ENCODE results near the gene FSTL5. TPM values are rescaled to one million over a fixed set of nuclear protein-coding genes. Genes with fewer than 3 reads are reported as not detected.

The FSTL5 gene
- total RNA-seq, 2 experiments from 2014 or later, result not detected

- no peaks in the 10 kb centered on the region for H3K27me3 Mint-ChIP-seq
- POLR2A ChIA-PET, result no interaction called here
- H3K9me3 Mint-ChIP-seq, result peaks cover 2% of the 10 kb centered on the region
- DNase-seq, result no peak
- no peak for ATAC-seq (ENCODE audit: low read depth)
- H3K36me3 Mint-ChIP-seq, result no peaks in the 10 kb centered on the region
- no peaks in the 10 kb centered on the region for H3K4me1 Mint-ChIP-seq
- H3K4me3 Mint-ChIP-seq, result no peak overlapping the region
- no peak overlapping the region for H3K27ac Mint-ChIP-seq
Observed at GRCh38 chr4:161519611-161520010, 644.2 kb downstream of the FSTL5 start.

GRCh38 chr4:161517941-161518340 lies 645.9 kb downstream of the FSTL5 start:
- no peak for ATAC-seq (ENCODE audit: low read depth)
- no peak for DNase-seq
- Mint-ChIP-seq H3K4me1 (no peaks in the 10 kb centered on the region), H3K36me3 (no peaks in the 10 kb centered on the region), H3K4me3 (no peak overlapping the region), H3K27me3 (no peaks in the 10 kb centered on the region), H3K27ac (no peak overlapping the region), H3K9me3 (no peaks in the 10 kb centered on the region)
- POLR2A ChIA-PET, result no interaction called here

DNA sequence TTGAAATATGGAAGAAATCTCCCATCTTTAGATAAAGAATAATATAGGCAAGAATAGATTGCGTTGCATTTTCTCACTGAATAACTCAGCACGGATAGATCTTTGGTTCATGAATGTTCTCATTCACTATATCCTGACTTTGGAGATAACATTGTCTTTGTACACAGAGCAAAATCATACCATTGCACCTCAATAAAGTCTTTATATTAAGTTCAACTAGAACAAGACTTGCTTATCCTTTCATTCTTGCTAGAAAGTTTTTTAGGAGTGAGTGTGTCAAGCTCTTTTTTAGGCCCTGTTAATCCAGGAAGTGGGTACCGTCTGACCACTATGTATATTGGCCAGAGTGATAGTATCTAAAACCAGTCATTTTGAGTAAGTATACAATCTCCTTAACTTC lies 658.7 kb downstream of the FSTL5 start:
- DNase-seq, result no peak
- Mint-ChIP-seq H3K4me3 (no peak overlapping the region), H3K4me1 (no peaks in the 10 kb centered on the region), H3K36me3 (no peaks in the 10 kb centered on the region), H3K27me3 (no peaks in the 10 kb centered on the region), H3K9me3 (no peaks in the 10 kb centered on the region), H3K27ac (no peak overlapping the region)
- no peak for ATAC-seq (ENCODE audit: low read depth)
- POLR2A ChIA-PET, result no interaction called here

- Mint-ChIP-seq H3K9me3 (no peaks in the 10 kb centered on the region), H3K27ac (no peak overlapping the region), H3K27me3 (no peaks in the 10 kb centered on the region), H3K4me3 (no peak overlapping the region), H3K36me3 (no peaks in the 10 kb centered on the region), H3K4me1 (no peaks in the 10 kb centered on the region)
- ATAC-seq (ENCODE audit: low read depth), result no peak
- POLR2A ChIA-PET, result no interaction called here
- no peak for DNase-seq
Observed at GRCh38 chr4:161498155-161498554, 665.6 kb downstream of the FSTL5 start.

DNA sequence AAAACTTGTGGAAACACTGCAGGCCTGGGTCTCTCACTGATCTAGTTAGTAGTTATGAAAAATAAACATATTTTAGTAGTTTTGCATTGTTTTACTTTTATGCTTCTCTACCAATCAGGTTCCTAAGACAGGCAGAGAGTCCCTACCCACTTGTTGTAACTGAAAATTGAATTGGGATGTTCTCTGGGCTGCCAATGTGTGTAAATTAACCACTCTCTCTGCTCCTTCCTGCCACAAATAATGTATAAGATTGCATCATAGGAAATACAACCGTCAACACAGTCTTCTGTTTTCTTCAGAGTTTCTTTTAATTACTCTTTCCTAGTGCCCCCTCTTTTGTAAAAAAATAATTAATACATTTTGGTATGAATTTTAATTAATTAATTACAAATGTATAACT lies 677.3 kb downstream of the FSTL5 start:
- H3K27me3 Mint-ChIP-seq, result no peaks in the 10 kb centered on the region
- DNase-seq, result no peak
- H3K27ac Mint-ChIP-seq, result no peak overlapping the region
- no peak for ATAC-seq (ENCODE audit: low read depth)
- no peaks in the 10 kb centered on the region for H3K4me1 Mint-ChIP-seq
- H3K4me3 Mint-ChIP-seq, result no peak overlapping the region
- no peaks in the 10 kb centered on the region for H3K9me3 Mint-ChIP-seq
- POLR2A ChIA-PET, result no interaction called here
- H3K36me3 Mint-ChIP-seq, result no peaks in the 10 kb centered on the region

- Mint-ChIP-seq H3K9me3 (no peaks in the 10 kb centered on the region), H3K27ac (no peak overlapping the region), H3K4me3 (no peak overlapping the region), H3K27me3 (no peaks in the 10 kb centered on the region), H3K4me1 (no peaks in the 10 kb centered on the region), H3K36me3 (no peaks in the 10 kb centered on the region)
- no peak for ATAC-seq (ENCODE audit: low read depth)
- DNase-seq, result no peak
- POLR2A ChIA-PET, result no interaction called here
Observed at GRCh38 chr4:161466316-161466715, 697.5 kb downstream of the FSTL5 start.

DNA sequence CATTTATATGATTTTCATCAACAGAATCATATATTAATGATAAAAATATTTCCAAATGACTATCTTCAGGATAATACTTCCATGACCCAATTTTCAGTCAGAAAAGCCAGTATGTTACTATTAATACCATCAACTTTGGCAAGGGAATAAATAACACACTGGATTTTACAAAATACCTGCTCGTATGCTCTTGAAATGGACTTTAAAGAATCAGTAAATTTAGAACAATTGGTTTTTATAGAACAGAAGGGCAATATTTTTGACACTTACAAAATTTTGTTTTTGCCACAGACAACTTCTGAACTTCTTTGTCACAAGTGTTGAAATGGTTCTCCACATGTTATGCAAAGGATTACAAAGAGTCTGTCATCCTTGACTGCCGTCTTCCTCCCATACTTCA lies 700.4 kb downstream of the FSTL5 start:
- Mint-ChIP-seq H3K9me3 (no peaks in the 10 kb centered on the region), H3K36me3 (no peaks in the 10 kb centered on the region), H3K27me3 (no peaks in the 10 kb centered on the region), H3K27ac (no peak overlapping the region), H3K4me3 (no peak overlapping the region), H3K4me1 (no peaks in the 10 kb centered on the region)
- ATAC-seq (ENCODE audit: low read depth) (no peak), DNase-seq (no peak)
- POLR2A ChIA-PET, result no interaction called here

- H3K27me3 Mint-ChIP-seq, result no peaks in the 10 kb centered on the region
- H3K4me1 Mint-ChIP-seq, result no peaks in the 10 kb centered on the region
- POLR2A ChIA-PET, result no interaction called here
- ATAC-seq (ENCODE audit: low read depth), result no peak
- H3K36me3 Mint-ChIP-seq, result no peaks in the 10 kb centered on the region
- no peak overlapping the region for H3K4me3 Mint-ChIP-seq
- DNase-seq, result no peak
- H3K27ac Mint-ChIP-seq, result no peak overlapping the region
- no peaks in the 10 kb centered on the region for H3K9me3 Mint-ChIP-seq
Observed at GRCh38 chr4:161457906-161458305, 705.9 kb downstream of the FSTL5 start.

GRCh38 chr4:161457311-161457710 lies 706.5 kb downstream of the FSTL5 start:
- no peak overlapping the region for H3K4me3 Mint-ChIP-seq
- no peak for DNase-seq
- H3K36me3 Mint-ChIP-seq, result no peaks in the 10 kb centered on the region
- no peak overlapping the region for H3K27ac Mint-ChIP-seq
- H3K27me3 Mint-ChIP-seq, result no peaks in the 10 kb centered on the region
- no peaks in the 10 kb centered on the region for H3K4me1 Mint-ChIP-seq
- no peaks in the 10 kb centered on the region for H3K9me3 Mint-ChIP-seq
- POLR2A ChIA-PET, result no interaction called here
- ATAC-seq (ENCODE audit: low read depth), result no peak

DNA sequence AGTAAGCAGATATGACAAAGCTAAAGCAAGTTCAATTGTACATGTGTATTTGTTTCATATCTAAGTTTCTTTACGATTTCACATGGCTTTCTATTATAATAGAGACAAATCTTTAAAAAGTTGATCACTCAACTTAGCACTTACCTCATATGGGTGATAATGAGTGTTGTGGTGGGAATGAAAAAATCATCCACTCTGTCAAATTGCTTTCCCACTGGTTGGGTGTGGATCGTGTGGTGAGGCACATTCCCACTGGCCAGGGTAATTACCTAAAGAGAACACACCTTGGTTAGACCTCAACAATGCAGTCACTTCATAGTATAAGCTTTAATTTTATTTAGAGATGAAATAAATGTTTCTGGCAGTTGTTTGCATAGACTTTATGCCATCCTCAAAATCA lies 708.9 kb downstream of the FSTL5 start:
- Mint-ChIP-seq H3K27me3 (no peaks in the 10 kb centered on the region), H3K27ac (no peak overlapping the region), H3K36me3 (no peaks in the 10 kb centered on the region), H3K4me1 (no peaks in the 10 kb centered on the region), H3K9me3 (no peaks in the 10 kb centered on the region), H3K4me3 (no peak overlapping the region)
- DNase-seq (no peak), ATAC-seq (ENCODE audit: low read depth) (no peak)
- POLR2A ChIA-PET, result no interaction called here

DNA sequence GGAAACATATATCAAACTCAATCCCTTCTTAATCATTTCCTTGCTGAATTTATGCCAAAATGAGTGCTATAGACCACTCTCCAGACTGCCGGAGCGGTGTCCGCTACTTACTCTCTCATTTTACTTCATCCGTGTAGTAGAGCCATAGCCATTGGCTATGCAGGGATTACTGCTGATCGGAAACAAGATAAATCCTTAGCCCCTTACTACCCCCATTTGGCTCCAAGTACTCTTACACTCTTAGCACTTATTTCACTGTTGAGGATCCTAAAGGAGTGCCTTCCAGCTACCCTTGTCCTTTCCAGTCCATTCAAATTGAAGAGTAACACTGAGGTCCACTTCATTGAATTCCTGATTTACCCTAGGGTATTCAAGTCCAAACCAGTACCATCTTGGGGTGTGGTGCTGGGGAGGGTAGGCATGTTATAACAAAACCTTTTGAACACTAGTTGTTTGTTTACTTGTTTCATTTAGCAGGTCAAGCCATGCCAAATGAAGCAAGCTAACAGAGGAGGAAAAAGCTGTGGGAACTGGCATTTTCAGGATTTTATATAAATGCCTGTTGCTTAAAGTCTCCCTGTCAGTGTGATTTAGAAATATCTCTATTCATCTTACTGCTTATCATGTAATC lies 715.1 kb downstream of the FSTL5 start:
- DNase-seq (no peak), ATAC-seq (ENCODE audit: low read depth) (no peak)
- H3K27ac Mint-ChIP-seq, result no peak overlapping the region
- POLR2A ChIA-PET, result no interaction called here
- H3K4me3 Mint-ChIP-seq, result no peak overlapping the region
- no peaks in the 10 kb centered on the region for H3K27me3 Mint-ChIP-seq
- H3K9me3 Mint-ChIP-seq, result no peaks in the 10 kb centered on the region
- H3K36me3 Mint-ChIP-seq, result no peaks in the 10 kb centered on the region
- no peaks in the 10 kb centered on the region for H3K4me1 Mint-ChIP-seq

GRCh38 chr4:161444626-161445025 lies 719.2 kb downstream of the FSTL5 start:
- no peak overlapping the region for H3K27ac Mint-ChIP-seq
- no peaks in the 10 kb centered on the region for H3K36me3 Mint-ChIP-seq
- no peaks in the 10 kb centered on the region for H3K27me3 Mint-ChIP-seq
- no peak overlapping the region for H3K4me3 Mint-ChIP-seq
- POLR2A ChIA-PET, result no interaction called here
- no peak for ATAC-seq (ENCODE audit: low read depth)
- H3K9me3 Mint-ChIP-seq, result no peaks in the 10 kb centered on the region
- no peak for DNase-seq
- no peaks in the 10 kb centered on the region for H3K4me1 Mint-ChIP-seq

GRCh38 chr4:161442921-161443320 lies 720.9 kb downstream of the FSTL5 start:
- Mint-ChIP-seq H3K4me3 (no peak overlapping the region), H3K27ac (no peak overlapping the region), H3K36me3 (no peaks in the 10 kb centered on the region), H3K4me1 (no peaks in the 10 kb centered on the region), H3K27me3 (no peaks in the 10 kb centered on the region), H3K9me3 (no peaks in the 10 kb centered on the region)
- POLR2A ChIA-PET, result no interaction called here
- ATAC-seq (ENCODE audit: low read depth) (no peak), DNase-seq (no peak)

- DNase-seq, result no peak
- H3K27ac Mint-ChIP-seq, result no peak overlapping the region
- H3K36me3 Mint-ChIP-seq, result no peaks in the 10 kb centered on the region
- no peaks in the 10 kb centered on the region for H3K4me1 Mint-ChIP-seq
- no peaks in the 10 kb centered on the region for H3K27me3 Mint-ChIP-seq
- POLR2A ChIA-PET, result no interaction called here
- H3K9me3 Mint-ChIP-seq, result no peaks in the 10 kb centered on the region
- ATAC-seq (ENCODE audit: low read depth), result no peak
- H3K4me3 Mint-ChIP-seq, result no peak overlapping the region
Observed at GRCh38 chr4:161438096-161438495, 725.7 kb downstream of the FSTL5 start.

Data from activated naive CD8-positive, alpha-beta T cell treated with anti-CD3 and anti-CD28 coated beads, Interleukin-2, amount 10 ng/mL, durations not matched to agents 7 days and 5 days (primary cell).